ENCODE data around the gene TMEM171.

The TMEM171 gene

DNA sequence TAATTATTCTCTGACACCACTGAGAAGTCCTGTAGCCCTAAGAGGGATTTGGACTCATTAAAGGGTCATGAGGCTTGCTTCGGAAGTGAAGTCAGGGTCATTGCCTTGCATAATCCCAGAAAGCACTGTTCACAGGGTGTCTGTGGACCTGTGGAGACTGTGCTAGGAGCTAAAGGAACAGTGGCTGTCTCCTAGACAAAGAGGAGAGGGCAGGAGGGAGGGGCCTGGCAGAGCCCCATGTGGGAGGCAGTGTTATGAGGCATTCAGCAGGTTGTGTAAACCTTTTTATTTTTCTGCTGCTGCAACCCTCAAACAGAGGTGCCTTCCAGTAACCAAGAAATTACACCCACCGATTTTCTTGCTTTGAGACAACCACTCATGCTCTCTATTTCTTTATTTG is 55.9 kb downstream of the TMEM171 start:
- Mint-ChIP-seq H3K27me3 (ENCODE audit: low read depth) (peaks cover 88% of the 10 kb centered on the region), H3K36me3 (ENCODE audit: low read depth) (no peaks in the 10 kb centered on the region), H3K4me3 (no peak overlapping the region), H3K27ac (no peak overlapping the region), H3K9me3 (no peaks in the 10 kb centered on the region), H3K4me1 (ENCODE audit: low read depth) (no peaks in the 10 kb centered on the region)
- DNase-seq (ENCODE audit: low spot score): no peak

DNA sequence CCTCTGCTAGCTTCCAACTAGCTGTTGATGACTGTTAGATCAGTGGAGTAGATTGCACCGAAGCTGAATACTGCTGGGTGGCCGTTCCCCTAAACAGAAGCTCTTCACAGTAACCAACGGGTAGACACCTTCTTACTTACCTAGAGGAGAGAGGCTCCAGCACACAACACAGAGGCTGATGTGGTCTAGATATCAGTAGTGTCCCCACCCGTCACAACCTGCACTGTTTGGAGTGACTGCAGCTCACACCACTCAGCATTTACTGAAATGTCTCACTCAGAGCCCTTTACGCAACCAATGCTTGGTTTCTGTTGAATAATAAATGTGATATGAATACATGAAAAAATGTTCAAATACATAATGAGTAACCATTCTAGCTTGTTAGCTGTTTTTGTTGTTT is 57.9 kb downstream of the TMEM171 start:
- Mint-ChIP-seq H3K4me3 (no peak overlapping the region), H3K27me3 (ENCODE audit: low read depth) (peaks cover 82% of the 10 kb centered on the region), H3K4me1 (ENCODE audit: low read depth) (no peaks in the 10 kb centered on the region), H3K9me3 (no peaks in the 10 kb centered on the region), H3K36me3 (ENCODE audit: low read depth) (no peaks in the 10 kb centered on the region), H3K27ac (no peak overlapping the region)
- no peak for DNase-seq (ENCODE audit: low spot score)

GRCh38 chr5:73179730-73180129 is 59.4 kb downstream of the TMEM171 start:
- Mint-ChIP-seq H3K36me3 (ENCODE audit: low read depth) (no peaks in the 10 kb centered on the region), H3K4me3 (no peak overlapping the region), H3K27ac (no peak overlapping the region), H3K9me3 (peaks cover 4% of the 10 kb centered on the region), H3K27me3 (ENCODE audit: low read depth) (peaks cover 78% of the 10 kb centered on the region), H3K4me1 (ENCODE audit: low read depth) (no peaks in the 10 kb centered on the region)
- no peak for DNase-seq (ENCODE audit: low spot score)

DNA sequence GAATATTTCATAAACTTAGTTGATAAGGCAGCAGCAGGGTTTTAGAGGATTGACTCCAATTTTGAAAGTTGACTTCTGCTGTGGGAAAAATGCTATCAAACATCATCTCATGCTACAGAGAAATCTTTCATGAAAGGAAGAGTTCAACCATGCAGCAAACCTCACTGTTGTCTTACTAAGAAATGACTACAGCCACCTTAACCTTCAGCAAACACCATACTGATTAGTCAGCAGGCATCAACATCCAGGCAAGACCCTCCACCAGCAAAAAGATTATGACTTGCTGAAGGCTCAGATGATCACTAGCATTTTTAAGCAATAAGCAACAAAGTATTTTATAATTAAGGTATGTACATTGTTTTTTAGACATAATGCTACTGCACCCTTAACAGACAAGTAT is 60.2 kb downstream of the TMEM171 start:
- DNase-seq (ENCODE audit: low spot score): no peak
- Mint-ChIP-seq H3K4me1 (ENCODE audit: low read depth) (no peaks in the 10 kb centered on the region), H3K27me3 (ENCODE audit: low read depth) (peaks cover 71% of the 10 kb centered on the region), H3K4me3 (no peak overlapping the region), H3K36me3 (ENCODE audit: low read depth) (no peaks in the 10 kb centered on the region), H3K27ac (no peak overlapping the region), H3K9me3 (peaks cover 8% of the 10 kb centered on the region)

All from T-helper 2 cell treated with Interferon-gamma antibody and Interleukin-4, amounts not matched to agents 5 μg/mL and 100 μg/mL, for 36 hours (primary cell).